Common myeloid progenitor, CD34-positive (primary cell): ENCODE data around the gene MAMLD1.

Experiments used
- CTCF ChIA-PET: fragments of 350-600 bp; sonication (Branson Sonifier 250); formaldehyde crosslinking; loops from one replicate; lab custom pipeline; 2021; ENCODE audit warnings: antibody characterized with exemption; lab: Charles Lee
- POLR2A ChIA-PET: fragments of 350-600 bp; sonication (Branson Sonifier 250); formaldehyde crosslinking; loops from one replicate; lab custom pipeline; 2021; ENCODE audit warnings: antibody characterized with exemption; lab: Charles Lee
- DNase-seq, 3 donors: peaks; one replicate each; pipeline versions ENCODE4 v3.0.0 to v3.0.0-alpha.2; 2013
- H3K27ac ChIP-seq, 2 experiments: 1 replicate in 1 of 2; 2 replicates in 1 of 2; pipeline ENCODE4 v1.7.0; 2013; ENCODE audit warnings: inconsistent platforms in 2 of 2, low read length in 2 of 2, mild to moderate bottlenecking in 2 of 2, low read depth in 1 of 2, moderate library complexity in 1 of 2; ENCODE audit not compliant: severe bottlenecking in 2 of 2, insufficient read depth in 1 of 2, poor library complexity in 1 of 2
- H3K27me3 ChIP-seq, 5 experiments: replicated peaks in 2 of 5; 1 replicate in 3 of 5; 2 replicates in 2 of 5; pipeline versions ENCODE4 v1.6.1 to v1.7.0; 2013; ENCODE audit warnings: low read length in 4 of 5, mild to moderate bottlenecking in 2 of 5, moderate library complexity in 2 of 5, inconsistent platforms in 1 of 5; ENCODE audit not compliant: insufficient read depth in 5 of 5, control insufficient read depth in 4 of 5
- H3K36me3 ChIP-seq, 4 experiments: 1 replicate in 2 of 4; 2 replicates in 2 of 4; pipeline versions ENCODE4 v1.6.1 to v1.7.0; 2013; ENCODE audit warnings: low read length in 3 of 4, control low read depth in 1 of 4, mild to moderate bottlenecking in 1 of 4; ENCODE audit not compliant: control insufficient read depth in 4 of 4, insufficient read depth in 4 of 4
- H3K4me1 ChIP-seq, 4 experiments: 1 replicate in 3 of 4; 2 replicates in 1 of 4; pipeline versions ENCODE4 v1.6.1 to v1.7.1; 2013; ENCODE audit warnings: low read length in 3 of 4, mild to moderate bottlenecking in 3 of 4, control low read depth in 1 of 4, inconsistent platforms in 1 of 4, moderate library complexity in 1 of 4; ENCODE audit not compliant: control insufficient read depth in 4 of 4, insufficient read depth in 4 of 4; ENCODE audit errors: control extremely low read depth in 1 of 4
- H3K4me3 ChIP-seq, 7 experiments: 1 replicate in 4 of 7; 2 replicates in 3 of 7; pipeline versions ENCODE4 v1.5.1 to v1.7.0; 2013; ENCODE audit warnings: mild to moderate bottlenecking in 7 of 7, low read length in 6 of 7, moderate library complexity in 6 of 7, inconsistent platforms in 2 of 7, low read depth in 2 of 7, control low read depth in 1 of 7; ENCODE audit not compliant: insufficient read depth in 4 of 7, control insufficient read depth in 1 of 7; ENCODE audit errors: extremely low read depth in 1 of 7
- H3K9me3 ChIP-seq, 5 experiments: 1 replicate in 4 of 5; 2 replicates in 1 of 5; pipeline versions ENCODE4 v1.6.1 to v1.7.1; 2013; ENCODE audit warnings: low read length in 4 of 5, mild to moderate bottlenecking in 2 of 5, inconsistent platforms in 1 of 5, low read depth in 1 of 5, moderate library complexity in 1 of 5; ENCODE audit not compliant: control insufficient read depth in 4 of 5, insufficient read depth in 2 of 5; ENCODE audit errors: control extremely low read depth in 1 of 5
- WGBS: methylation state at CpG from one replicate; pipeline ENCODE4 v1.1.5; 2013; ENCODE audit not compliant: insufficient coverage; 5-methylcytosine and 5-hydroxymethylcytosine counted together

The MAMLD1 gene

DNA sequence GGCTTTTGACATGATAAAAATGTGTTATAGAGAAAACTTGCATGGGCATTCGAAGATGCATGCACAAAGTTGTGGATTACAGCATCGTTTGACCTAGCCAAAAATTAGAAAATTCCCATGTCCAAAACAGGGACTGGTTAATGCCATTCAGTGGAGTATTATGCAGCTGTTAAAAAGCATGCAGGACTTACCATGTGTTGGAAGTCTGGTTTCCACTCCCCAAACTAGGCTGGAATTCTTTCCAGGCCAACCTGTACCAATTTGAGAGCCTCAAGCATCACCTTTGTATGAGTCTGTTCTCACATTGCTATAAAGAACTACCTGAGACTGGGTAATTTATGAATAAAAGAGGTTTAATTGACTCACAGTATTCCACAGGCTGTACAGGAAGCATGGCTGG, 159.4 kb downstream of the MAMLD1 start:
- ChIA-PET CTCF (no interaction called here), POLR2A (no interaction called here)
- H3K36me3 ChIP-seq: no peaks in the 10 kb centered on the region
- H3K4me1 ChIP-seq: no peaks in the 10 kb centered on the region
- H3K4me3 ChIP-seq: no peak overlapping the region
- no peak for DNase-seq
- no peaks in the 10 kb centered on the region for H3K27me3 ChIP-seq
- H3K27ac ChIP-seq: no peak overlapping the region
- H3K9me3 ChIP-seq: no peaks in the 10 kb centered on the region
- whole genome bisulfite sequencing: 88% methylated on average over 2 of the region's 2 CpGs

DNA sequence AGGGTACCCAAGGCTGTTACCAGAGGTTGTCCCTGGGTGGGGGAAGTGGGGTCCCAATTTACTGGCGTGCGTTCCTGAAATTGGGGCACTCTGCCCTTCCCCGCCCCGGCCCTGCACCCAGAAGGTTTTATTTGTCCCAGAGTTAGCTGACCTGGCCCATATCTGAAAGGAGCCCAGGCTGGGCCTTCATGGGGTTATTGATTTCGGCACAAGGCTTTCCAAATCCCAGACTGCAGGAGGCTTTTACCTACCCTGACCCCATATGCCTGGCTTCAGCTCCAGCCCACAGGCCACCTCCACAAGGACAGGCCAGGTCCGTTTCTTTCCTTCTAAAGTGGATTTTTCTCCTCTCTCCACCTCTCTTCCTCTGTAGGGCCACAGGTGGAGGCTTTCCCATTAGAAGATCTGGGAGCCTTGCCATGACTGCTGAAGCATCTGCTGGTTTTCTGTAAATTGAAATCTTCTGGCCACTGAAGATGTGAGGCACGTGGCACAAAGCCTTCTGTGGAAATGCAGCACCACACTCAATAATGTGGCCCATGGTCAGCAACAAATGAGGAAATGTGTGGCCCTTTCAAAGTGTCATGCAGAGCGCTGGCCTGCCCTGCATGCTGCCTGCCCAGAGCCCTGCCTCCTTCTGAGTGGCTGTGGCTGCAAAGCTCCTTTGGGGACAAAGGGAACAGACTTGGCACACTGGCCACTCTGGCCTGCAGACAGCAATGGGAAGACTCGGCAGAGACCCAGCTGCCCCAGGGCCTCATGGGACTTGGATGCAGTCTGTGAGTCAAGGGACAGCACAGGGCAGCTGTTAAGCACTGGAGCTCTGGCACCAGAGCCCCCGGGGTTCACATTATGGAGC, 162.2 kb downstream of the MAMLD1 start:
- CTCF ChIA-PET: no interaction called here
- H3K36me3 ChIP-seq: no peaks in the 10 kb centered on the region
- no peak for DNase-seq

DNA sequence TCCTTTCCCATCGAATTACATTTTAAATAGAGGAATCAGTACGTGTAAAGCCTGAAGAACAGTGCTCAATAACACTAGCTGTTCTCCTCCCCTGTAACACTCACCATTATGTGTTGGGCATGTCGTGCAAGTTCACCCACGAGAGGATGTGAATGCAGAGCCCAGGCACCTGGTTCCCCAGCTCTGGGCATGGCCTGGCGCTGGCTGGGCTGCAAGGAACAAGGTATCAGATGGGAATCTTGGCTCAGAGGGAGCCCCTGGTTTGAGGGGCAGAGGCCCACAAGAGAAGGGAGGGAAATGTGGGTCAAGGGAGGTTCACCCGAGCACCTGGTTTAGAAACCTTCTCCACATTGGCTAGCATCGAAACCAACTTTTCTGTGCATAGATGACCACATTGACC, 163.6 kb downstream of the MAMLD1 start:
- ChIA-PET POLR2A (no interaction called here), CTCF (no interaction called here)
- DNase-seq: no peak
- WGBS: 75% methylated on average over 5 of the region's 7 CpGs
- Histone ChIP-seq H3K4me1 (no peaks in the 10 kb centered on the region), H3K27me3 (no peaks in the 10 kb centered on the region), H3K9me3 (no peaks in the 10 kb centered on the region), H3K36me3 (no peaks in the 10 kb centered on the region), H3K4me3 (no peak overlapping the region), H3K27ac (no peak overlapping the region)

More for the DNA sequence above, 162.2 kb downstream of the MAMLD1 start:
- H3K9me3 ChIP-seq: no peaks in the 10 kb centered on the region
- WGBS: 81% methylated on average over 9 of the region's 10 CpGs
- no peaks in the 10 kb centered on the region for H3K27me3 ChIP-seq
- no peaks in the 10 kb centered on the region for H3K4me1 ChIP-seq
- POLR2A ChIA-PET: no interaction called here
- no peak overlapping the region for H3K27ac ChIP-seq
- no peak overlapping the region for H3K4me3 ChIP-seq

DNA sequence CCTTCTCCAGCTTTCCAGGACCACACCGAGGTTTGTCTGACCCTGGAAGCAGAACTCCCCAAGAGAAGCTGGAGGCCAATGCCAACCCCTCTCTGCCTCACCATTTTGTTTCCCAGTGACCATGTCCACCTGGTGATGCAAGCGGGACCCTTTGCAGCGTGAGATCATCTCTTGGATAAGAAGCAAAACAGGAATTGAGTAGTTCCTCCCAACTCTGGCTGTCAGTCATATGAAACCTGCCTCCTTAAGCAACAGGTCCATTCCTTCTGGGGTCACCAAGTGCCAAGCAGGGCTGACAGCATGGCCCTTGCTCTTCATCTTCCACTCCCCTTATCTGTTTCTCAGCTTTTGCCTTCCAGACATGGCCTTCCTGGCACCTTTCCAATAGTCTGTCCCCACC, 164.0 kb downstream of the MAMLD1 start:
- H3K27ac ChIP-seq: no peak overlapping the region
- no peak for DNase-seq
- no peak overlapping the region for H3K4me3 ChIP-seq
- 57% methylated on average over 3 of the region's 3 CpGs for WGBS
- no peaks in the 10 kb centered on the region for H3K27me3 ChIP-seq
- ChIA-PET CTCF (no interaction called here), POLR2A (no interaction called here)
- no peaks in the 10 kb centered on the region for H3K4me1 ChIP-seq
- no peaks in the 10 kb centered on the region for H3K9me3 ChIP-seq
- no peaks in the 10 kb centered on the region for H3K36me3 ChIP-seq

DNA sequence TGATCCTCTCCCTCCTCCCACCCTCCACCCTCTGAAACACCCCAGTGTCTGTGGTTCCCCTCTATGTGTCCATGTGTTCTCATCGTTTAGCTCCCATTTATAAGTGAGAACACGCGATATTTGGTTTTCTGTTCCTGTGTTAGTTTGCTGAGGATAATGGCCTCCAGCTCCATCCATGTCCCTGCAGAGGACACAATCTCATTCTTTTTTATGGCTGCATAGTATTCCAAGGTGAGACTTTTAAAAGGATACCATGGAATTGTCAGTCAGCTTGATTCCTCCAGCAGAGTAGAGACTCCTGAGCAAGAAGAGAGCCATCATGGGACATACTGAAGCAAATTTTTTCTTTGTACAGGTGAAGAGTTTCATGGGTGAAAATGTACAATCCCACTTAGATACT, 166.5 kb downstream of the MAMLD1 start:
- ChIA-PET POLR2A (no interaction called here), CTCF (no interaction called here)
- H3K4me3 ChIP-seq: no peak overlapping the region
- H3K9me3 ChIP-seq: no peaks in the 10 kb centered on the region
- WGBS: 88% methylated on average over 1 of the region's 3 CpGs
- DNase-seq: no peak
- no peaks in the 10 kb centered on the region for H3K4me1 ChIP-seq
- no peak overlapping the region for H3K27ac ChIP-seq
- no peaks in the 10 kb centered on the region for H3K36me3 ChIP-seq
- no peaks in the 10 kb centered on the region for H3K27me3 ChIP-seq

DNA sequence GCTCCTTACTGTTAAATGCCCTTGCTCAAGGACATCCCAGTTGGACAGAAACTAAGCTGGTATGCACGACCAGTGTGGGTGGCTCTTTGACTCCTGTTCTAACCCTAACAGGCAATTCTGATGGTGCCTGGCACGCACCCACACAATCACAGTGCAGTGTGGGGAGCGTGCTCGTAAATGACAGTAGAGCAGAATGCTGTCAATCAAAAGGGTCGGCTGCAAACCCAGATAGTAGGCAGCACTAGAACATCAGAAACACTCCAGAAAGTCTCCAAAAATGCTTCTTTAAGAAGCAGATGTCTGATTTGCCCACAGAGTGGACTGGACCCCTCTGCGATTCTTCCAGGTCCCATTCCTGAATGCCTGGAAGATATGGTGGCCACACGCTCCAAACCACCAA, 167.7 kb downstream of the MAMLD1 start:
- 69% methylated on average over 2 of the region's 7 CpGs for WGBS
- POLR2A ChIA-PET: no interaction called here

DNA sequence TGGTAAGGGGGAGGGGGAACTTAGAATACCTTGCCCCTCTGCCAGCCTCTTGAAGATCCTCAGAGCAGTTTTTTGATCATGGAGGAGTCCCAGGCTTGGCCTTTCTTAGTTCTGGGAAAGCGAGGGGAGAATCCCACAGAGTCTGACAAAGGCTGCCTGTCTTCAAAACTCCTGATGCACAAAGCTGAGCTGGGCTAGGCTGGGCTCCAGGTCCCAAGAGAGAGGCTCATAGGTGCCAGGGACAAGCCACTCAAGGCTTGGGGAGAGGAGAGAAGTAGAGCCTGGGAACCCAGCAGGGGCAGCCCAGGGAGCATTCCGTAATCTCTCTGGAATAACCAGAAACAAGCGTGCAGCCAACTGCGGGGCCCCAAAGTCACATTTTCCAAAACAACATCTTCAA, 168.3 kb downstream of the MAMLD1 start:
- ChIA-PET CTCF (no interaction called here), POLR2A (no interaction called here)
- DNase-seq: no peak
- no peak overlapping the region for H3K27ac ChIP-seq
- H3K4me1 ChIP-seq: no peaks in the 10 kb centered on the region
- H3K4me3 ChIP-seq: no peak overlapping the region
- no peaks in the 10 kb centered on the region for H3K27me3 ChIP-seq
- no peaks in the 10 kb centered on the region for H3K36me3 ChIP-seq
- 86% methylated on average over 1 of the region's 4 CpGs for WGBS
- H3K9me3 ChIP-seq: peaks cover 0 to 3% (median 0%) of the 10 kb centered on the region in 5 experiments

More for the DNA sequence above, 167.7 kb downstream of the MAMLD1 start:
- DNase-seq: no peak
- no peaks in the 10 kb centered on the region for H3K27me3 ChIP-seq
- no peak overlapping the region for H3K27ac ChIP-seq
- H3K9me3 ChIP-seq: no peaks in the 10 kb centered on the region
- no peaks in the 10 kb centered on the region for H3K4me1 ChIP-seq
- H3K36me3 ChIP-seq: no peaks in the 10 kb centered on the region
- CTCF ChIA-PET: no interaction called here
- H3K4me3 ChIP-seq: no peak overlapping the region
